Activated CD8-positive, alpha-beta T cell treated with anti-CD3 and anti-CD28 coated beads for 36 hours (primary cell): ENCODE data around the gene AKAP13. TPM values are rescaled to one million over a fixed set of nuclear protein-coding genes. Genes with fewer than 3 reads are reported as not detected.

Experiments used
- ATAC-seq: fragments of 200-7000 bp; cut with Tn5 transposase; one replicate; pipeline ENCODE4 v1.10.0; 2021; ENCODE audit warnings: mild to moderate bottlenecking, moderate library complexity
- CTCF ChIA-PET: fragments of 350-600 bp; sonication (Branson Sonifier 250); formaldehyde crosslinking; loops from one replicate; lab custom pipeline; 2021; ENCODE audit warnings: antibody characterized with exemption; lab: Charles Lee
- POLR2A ChIA-PET: fragments of 350-600 bp; sonication (Branson Sonifier 250); formaldehyde crosslinking; loops from one replicate; lab custom pipeline; 2021; ENCODE audit warnings: antibody characterized with exemption; lab: Charles Lee
- DNase-seq: peaks from one replicate; pipeline ENCODE4 v3.0.0-alpha.2; 2020
- H3K27ac Mint-ChIP-seq: one replicate; pipeline ENCODE4 v1.8.0; 2021; ENCODE audit warnings: mild to moderate bottlenecking, mixed read lengths
- H3K27me3 Mint-ChIP-seq: one replicate; pipeline ENCODE4 v1.8.0; 2021; ENCODE audit warnings: mixed read lengths
- H3K36me3 Mint-ChIP-seq: one replicate; pipeline ENCODE4 v1.8.0; 2021; ENCODE audit warnings: low read depth, mixed read lengths
- H3K4me1 Mint-ChIP-seq: one replicate; pipeline ENCODE4 v1.8.0; 2021; ENCODE audit warnings: low read depth, mixed read lengths
- H3K4me3 Mint-ChIP-seq: one replicate; pipeline ENCODE4 v1.8.0; 2021; ENCODE audit warnings: mild to moderate bottlenecking, moderate library complexity, mixed read lengths
- H3K9me3 Mint-ChIP-seq: one replicate; pipeline ENCODE4 v1.8.0; 2021; ENCODE audit warnings: mixed read lengths
- CTCF ChIP-seq: fragments of 200-600 bp; IDR thresholded peaks from one replicate; pipeline ENCODE4 v1.8.0; 2022; ENCODE audit warnings: antibody characterized with exemption, mild to moderate bottlenecking
- intact Hi-C: fragments of 100-400 bp; cut with micrococcal nuclease; formaldehyde crosslinking; loops from one replicate; pipeline ENCODE4 v1.10.0; 2022
- total RNA-seq, 2 experiments: library from RNA; stranded (reverse); gene quantifications; one replicate each; pipeline ENCODE4 v1.2.3, GENCODE V29; 2021

The AKAP13 gene
- total RNA-seq, 2 experiments from 2014 or later: 79.1 to 79.5 TPM

GRCh38 chr15:85543741-85544155 lies 163.3 kb downstream of the AKAP13 start:
- peaks cover 82% of the 10 kb centered on the region for H3K4me1 Mint-ChIP-seq
- intact Hi-C loops: loop anchor here (2.0 to 5.0 kb wide), 2 partner anchors 37 to 149 kb away; no protein-coding TSS in a partner anchor
- peaks cover 7% of the 10 kb centered on the region for H3K36me3 Mint-ChIP-seq
- ATAC-seq: peak; percentile 35
- CTCF ChIA-PET: interaction anchor here (0.7 to 3.4 kb wide), 15 partner anchors 10 to 247 kb away, joined by 3 to 24 read pairs (median 4); no protein-coding TSS in a partner anchor
- POLR2A ChIA-PET: interaction anchor here (0.6 to 3.6 kb wide), 7 partner anchors 11 to 45 kb away, joined by 3 to 16 read pairs (median 3); no protein-coding TSS in a partner anchor
- peak overlapping the region; percentile 61 for H3K4me3 Mint-ChIP-seq
- peak; percentile 75 for DNase-seq
- H3K27me3 Mint-ChIP-seq: no peaks in the 10 kb centered on the region
- peak overlapping the region; percentile 74 for H3K27ac Mint-ChIP-seq
- no peak for TF ChIP-seq CTCF
- no peaks in the 10 kb centered on the region for H3K9me3 Mint-ChIP-seq

- POLR2A ChIA-PET: no interaction called here
- no peak for TF ChIP-seq CTCF
- CTCF ChIA-PET: interaction anchor here (0.9 to 2.1 kb wide), 4 partner anchors 11 to 71 kb away, joined by 3 to 6 read pairs (median 6); no protein-coding TSS in a partner anchor
- no peaks in the 10 kb centered on the region for H3K27me3 Mint-ChIP-seq
- DNase-seq: no peak
- H3K36me3 Mint-ChIP-seq: peaks cover 7% of the 10 kb centered on the region
- intact Hi-C loops: loop anchor here (2.0 kb wide), 1 partner anchor 36 kb away; no protein-coding TSS in a partner anchor
- H3K4me3 Mint-ChIP-seq: no peak overlapping the region
- no peak overlapping the region for H3K27ac Mint-ChIP-seq
- peaks cover 78% of the 10 kb centered on the region for H3K4me1 Mint-ChIP-seq
- no peak for ATAC-seq
- no peaks in the 10 kb centered on the region for H3K9me3 Mint-ChIP-seq
These were observed 164.8 kb downstream of the AKAP13 start for GRCh38 chr15:85545185-85545584.

GRCh38 chr15:85545752-85546151 lies 165.3 kb downstream of the AKAP13 start:
- ATAC-seq (no peak), DNase-seq (no peak)
- H3K4me3 Mint-ChIP-seq: no peak overlapping the region
- intact Hi-C loops: loop anchor here (2.0 kb wide), 1 partner anchor 35 kb away; no protein-coding TSS in a partner anchor
- H3K4me1 Mint-ChIP-seq: peaks cover 74% of the 10 kb centered on the region
- TF ChIP-seq CTCF: no peak
- ChIA-PET CTCF (interaction anchor here (0.9 to 2.1 kb wide), 3 partner anchors 11 to 71 kb away, joined by 3 to 6 read pairs (median 5); no protein-coding TSS in a partner anchor), POLR2A (interaction anchor here (0.7 kb wide), 1 partner anchor 157 kb away, joined by 3 read pairs; no protein-coding TSS in a partner anchor)
- no peaks in the 10 kb centered on the region for H3K27me3 Mint-ChIP-seq
- peaks cover 7% of the 10 kb centered on the region for H3K36me3 Mint-ChIP-seq
- no peak overlapping the region for H3K27ac Mint-ChIP-seq
- H3K9me3 Mint-ChIP-seq: no peaks in the 10 kb centered on the region

- peak overlapping the region; percentile 55 for H3K27ac Mint-ChIP-seq
- H3K4me1 Mint-ChIP-seq: peaks cover 66% of the 10 kb centered on the region
- no peak overlapping the region for H3K4me3 Mint-ChIP-seq
- CTCF ChIA-PET: interaction anchor here (1.3 kb wide), 1 partner anchor 9 kb away, joined by 5 read pairs; no protein-coding TSS in a partner anchor
- H3K9me3 Mint-ChIP-seq: no peaks in the 10 kb centered on the region
- intact Hi-C loops: no loop called here
- POLR2A ChIA-PET: no interaction called here
- no peaks in the 10 kb centered on the region for H3K27me3 Mint-ChIP-seq
- DNase-seq: no peak
- peaks cover 10% of the 10 kb centered on the region for H3K36me3 Mint-ChIP-seq
- ATAC-seq: no peak
- no peak for TF ChIP-seq CTCF
These were observed 167.0 kb downstream of the AKAP13 start for GRCh38 chr15:85547386-85547785.

GRCh38 chr15:85550283-85550682 lies 169.9 kb downstream of the AKAP13 start:
- H3K27ac Mint-ChIP-seq: no peak overlapping the region
- no peaks in the 10 kb centered on the region for H3K27me3 Mint-ChIP-seq
- CTCF ChIA-PET: interaction anchor here (1.6 kb wide), 1 partner anchor 254 kb away, joined by 4 read pairs; no protein-coding TSS in a partner anchor
- POLR2A ChIA-PET: interaction anchor here (1.0 kb wide), 1 partner anchor 33 kb away, joined by 3 read pairs; no protein-coding TSS in a partner anchor
- TF ChIP-seq CTCF: no peak
- H3K4me3 Mint-ChIP-seq: no peak overlapping the region
- peaks cover 19% of the 10 kb centered on the region for H3K36me3 Mint-ChIP-seq
- H3K9me3 Mint-ChIP-seq: no peaks in the 10 kb centered on the region
- ATAC-seq (no peak), DNase-seq (no peak)
- H3K4me1 Mint-ChIP-seq: peaks cover 54% of the 10 kb centered on the region
- intact Hi-C loops: no loop called here
